Coronary artery (tissue), 2 donors: ENCODE results near the gene RUFY1.

Experiments
- DNase-seq: peaks from one replicate; pipeline ENCODE4 v3.0.0-alpha.2; 2017; ENCODE audit warnings: low spot score
- H3K27ac ChIP-seq, 2 donors: fragments of 200-600 bp; sonication (generic); one replicate each; pipeline ENCODE4 v1.5.1; 2016 to 2019
- H3K4me3 ChIP-seq: fragments of 200-600 bp; sonication (generic); 2 replicates; pipeline ENCODE4 v1.5.1; 2016; ENCODE audit warnings: mild to moderate bottlenecking, moderate library complexity
- CTCF ChIP-seq: fragments of 200-600 bp; sonication (generic); IDR thresholded peaks from one replicate; pipeline ENCODE4 v1.5.1; 2019; ENCODE audit warnings: antibody characterized with exemption

Gene RUFY1

GRCh38 chr5:179618923-179619554, 68.7 kb downstream of the RUFY1 start:
- no peak for DNase-seq
- no peak for TF ChIP-seq CTCF
- H3K4me3 ChIP-seq, result peak overlapping the region; percentile 96
- H3K27ac ChIP-seq, result no peak overlapping the region

GRCh38 chr5:179619776-179620175, 69.4 kb downstream of the RUFY1 start:
- TF ChIP-seq CTCF, result no peak
- H3K27ac ChIP-seq, result peak overlapping the region in 1 of 2 donors; percentile 90
- peak overlapping the region; percentile 96 for H3K4me3 ChIP-seq
- DNase-seq, result no peak

- peak overlapping the region; percentile 96 for H3K4me3 ChIP-seq
- no peak for TF ChIP-seq CTCF
- DNase-seq, result no peak
- H3K27ac ChIP-seq, result peak overlapping the region; percentile 48 to 90
These were observed 69.9 kb downstream of the RUFY1 start for GRCh38 chr5:179620293-179620692.

- Histone ChIP-seq H3K27ac (peak overlapping the region; percentile 48 to 90), H3K4me3 (peak overlapping the region; percentile 96)
- no peak for TF ChIP-seq CTCF
- no peak for DNase-seq
These were observed 70.5 kb downstream of the RUFY1 start for GRCh38 chr5:179620703-179621350.

- H3K27ac ChIP-seq, result peak overlapping the region; percentile 90 to 100
- TF ChIP-seq CTCF, result no peak
- no peak for DNase-seq
- H3K4me3 ChIP-seq, result peak overlapping the region; percentile 96
These were observed 71.3 kb downstream of the RUFY1 start for GRCh38 chr5:179621551-179622214.

- Histone ChIP-seq H3K27ac (peak within 1 kb of the TSS; percentile 100), H3K4me3 (peak within 1 kb of the TSS; percentile 96)
- no peak for TF ChIP-seq CTCF
- peak; percentile 99 for DNase-seq
These were observed 72.9 kb downstream of the RUFY1 start, which contains the start of gene HNRNPH1 for GRCh38 chr5:179623003-179623905. Gene HNRNPH1, minus strand, starts transcription at chr5:179623671. Its CDS starts 538 bp downstream, at chr5:179623133.
